Subcutaneous adipose tissue (tissue), 4 donors: ENCODE results near the gene ATP9B. TPM values are rescaled to one million over a fixed set of nuclear protein-coding genes. Genes with fewer than 3 reads are reported as not detected.

Experiments
- CTCF ChIP-seq: fragments of 450-650 bp; IDR thresholded peaks from one replicate; pipeline ENCODE4 v1.5.1; 2016; ENCODE audit warnings: low read depth, mild to moderate bottlenecking, control low read depth, antibody characterized with exemption, moderate library complexity
- total RNA-seq, 4 donors: library from RNA; depleted of rRNA; stranded (reverse); fragments of >200 nt; gene quantifications; one replicate each; pipeline ENCODE4 v1.1.0, GENCODE V29; 2016

ATP9B gene
- 10 to 100 TPM; 38.8 to 58.5 (median 45.3) TPM for total RNA-seq

GRCh38 chr18:79068937-79069716 is at the start of gene ATP9B:
Gene ATP9B (plus strand): TSS chr18:79069394. CDS start chr18:79069411, 17 bp downstream.
- no peak for TF ChIP-seq CTCF

GRCh38 chr18:79019881-79020280 is 49.3 kb upstream of the ATP9B start:
- TF ChIP-seq CTCF: no peak

- TF ChIP-seq CTCF: no peak
Measured at GRCh38 chr18:79022603-79023002, 46.6 kb upstream of the ATP9B start.

- TF ChIP-seq CTCF: no peak
Measured at GRCh38 chr18:79026491-79026890, 42.7 kb upstream of the ATP9B start.

GRCh38 chr18:79030680-79031079 is 38.5 kb upstream of the ATP9B start:
- TF ChIP-seq CTCF: no peak

GRCh38 chr18:79042276-79042675 is 26.9 kb upstream of the ATP9B start:
- TF ChIP-seq CTCF: no peak

GRCh38 chr18:79043288-79043687 is 25.9 kb upstream of the ATP9B start:
- TF ChIP-seq CTCF: no peak
